GM06990 (cell line): ENCODE data around the gene MOB3B.

ENCODE experiments used
- DNase-seq: peaks from one replicate; pipeline ENCODE4 v3.0.0-alpha.2; 2011; ENCODE audit not compliant: insufficient read length; ENCODE audit errors: extremely low read depth
- H3K27me3 ChIP-seq: replicated peaks from 2 replicates; pipeline ENCODE4 v1.6.0; 2011; ENCODE audit warnings: low read length; ENCODE audit not compliant: control insufficient read depth, insufficient read depth
- H3K36me3 ChIP-seq: 2 replicates; pipeline ENCODE4 v1.5.1; 2011; ENCODE audit warnings: low read length; ENCODE audit not compliant: control insufficient read depth, insufficient read depth
- H3K4me3 ChIP-seq: replicated peaks from 2 replicates; pipeline ENCODE4 v1.5.1; 2011; ENCODE audit warnings: low read depth, mild to moderate bottlenecking, control low read depth, low read length
- CTCF ChIP-seq: IDR thresholded peaks from 2 replicates; pipeline ENCODE4 v1.5.1; 2011; ENCODE audit warnings: low read length, control low read depth, mild to moderate bottlenecking, inconsistent platforms; ENCODE audit not compliant: insufficient read depth, poor library complexity, severe bottlenecking

MOB3B gene

GRCh38 chr9:27528886-27529315 lies 713 bp downstream of the MOB3B start:
- no peak for TF ChIP-seq CTCF
- Histone ChIP-seq H3K36me3 (no peaks in the 10 kb centered on the region), H3K27me3 (no peaks in the 10 kb centered on the region), H3K4me3 (peak overlapping the region; percentile 65)
- peak; percentile 63 for DNase-seq

GRCh38 chr9:27528076-27528885 lies 1.3 kb downstream of the MOB3B start:
- Histone ChIP-seq H3K4me3 (peak overlapping the region; percentile 65), H3K36me3 (no peaks in the 10 kb centered on the region), H3K27me3 (no peaks in the 10 kb centered on the region)
- DNase-seq = peak; percentile 52
- no peak for TF ChIP-seq CTCF

- Histone ChIP-seq H3K4me3 (no peak overlapping the region), H3K36me3 (no peaks in the 10 kb centered on the region), H3K27me3 (no peaks in the 10 kb centered on the region)
- no peak for TF ChIP-seq CTCF
- no peak for DNase-seq
Observed at GRCh38 chr9:27527702-27528075, 1.9 kb downstream of the MOB3B start.

- H3K4me3 ChIP-seq = no peak within 1 kb of the TSS
- H3K27me3 ChIP-seq = no peaks in the 10 kb centered on the region
- no peaks in the 10 kb centered on the region for H3K36me3 ChIP-seq
- DNase-seq = no peak
- no peak for TF ChIP-seq CTCF
Observed at GRCh38 chr9:27524236-27524635, 5.4 kb downstream of the MOB3B start, which contains the start of gene IFNK. Gene IFNK, plus strand, starts transcription at chr9:27524290. Its CDS starts 47 bp downstream, at chr9:27524337.

GRCh38 chr9:27523141-27523540 lies 6.5 kb downstream of the MOB3B start:
- no peak for DNase-seq
- TF ChIP-seq CTCF = no peak
- no peaks in the 10 kb centered on the region for H3K27me3 ChIP-seq
- no peaks in the 10 kb centered on the region for H3K36me3 ChIP-seq
- no peak overlapping the region for H3K4me3 ChIP-seq
